Astrocyte (in vitro differentiated cells and primary cell): Measurements from ENCODE around the gene TBX18. TPM values are rescaled to one million over a fixed set of nuclear protein-coding genes. Genes with fewer than 3 reads are reported as not detected.
A peak's percentile ranks its signal among the peaks of the same experiment; 100 is the strongest.

ENCODE experiments used
- DNase-seq: peaks from one replicate; pipeline ENCODE4 v3.0.0-alpha.2; 2010; ENCODE audit warnings: low read depth
- FAIRE-seq: peaks from 2 replicates; lab custom pipeline; 2011; peaks lifted over from hg19 to GRCh38; lab: Jason Lieb, UNC
- H2AFZ ChIP-seq: 2 replicates; pipeline ENCODE4 v1.6.0; 2012; ENCODE audit warnings: low read depth, low read length, inconsistent platforms
- H3K27ac ChIP-seq: 2 replicates; pipeline ENCODE4 v1.5.1; 2011; ENCODE audit warnings: low read depth, low read length, inconsistent platforms
- H3K27me3 ChIP-seq: 2 replicates; pipeline ENCODE4 v1.6.0; 2011; ENCODE audit warnings: low read length, inconsistent platforms; ENCODE audit not compliant: insufficient read depth
- H3K36me3 ChIP-seq: 2 replicates; pipeline ENCODE4 v1.5.1; 2011; ENCODE audit warnings: low read length, inconsistent platforms; ENCODE audit not compliant: insufficient read depth
- H3K4me1 ChIP-seq: 2 replicates; pipeline ENCODE4 v1.5.1; 2011; ENCODE audit warnings: low read length, inconsistent platforms; ENCODE audit not compliant: insufficient read depth
- H3K4me2 ChIP-seq: 2 replicates; pipeline ENCODE4 v1.6.0; 2012; ENCODE audit warnings: low read length, inconsistent platforms
- H3K4me3 ChIP-seq: 2 replicates; pipeline ENCODE4 v1.5.1; 2011; ENCODE audit warnings: low read depth, mild to moderate bottlenecking, low read length, inconsistent platforms; ENCODE audit not compliant: insufficient read depth
- H3K79me2 ChIP-seq: 2 replicates; pipeline ENCODE4 v1.6.0; 2012; ENCODE audit warnings: mild to moderate bottlenecking, low read length, inconsistent platforms; ENCODE audit not compliant: insufficient read depth
- H3K9ac ChIP-seq: 2 replicates; pipeline ENCODE4 v1.6.0; 2012; ENCODE audit warnings: mild to moderate bottlenecking, low read length, inconsistent platforms
- H3K9me3 ChIP-seq: 2 replicates; pipeline ENCODE4 v1.5.1; 2012; ENCODE audit warnings: low read depth, mild to moderate bottlenecking, low read length, inconsistent platforms; ENCODE audit not compliant: insufficient read depth
- H4K20me1 ChIP-seq: 2 replicates; pipeline ENCODE4 v1.6.0; 2012; ENCODE audit warnings: low read length, inconsistent platforms; ENCODE audit not compliant: insufficient read depth
- H3K27ac Mint-ChIP-seq: one replicate; pipeline ENCODE4 v1.8.0; 2021; ENCODE audit warnings: mild to moderate bottlenecking, mixed read lengths; ENCODE audit not compliant: unreplicated experiment
- H3K27me3 Mint-ChIP-seq: one replicate; pipeline ENCODE4 v1.8.0; 2021; ENCODE audit warnings: low read depth, mixed read lengths; ENCODE audit not compliant: unreplicated experiment
- H3K36me3 Mint-ChIP-seq: one replicate; pipeline ENCODE4 v1.8.0; 2021; ENCODE audit warnings: low read depth, mixed read lengths; ENCODE audit not compliant: unreplicated experiment
- H3K4me1 Mint-ChIP-seq: one replicate; pipeline ENCODE4 v1.8.0; 2021; ENCODE audit warnings: low read depth, mixed read lengths; ENCODE audit not compliant: unreplicated experiment
- H3K4me3 Mint-ChIP-seq: one replicate; pipeline ENCODE4 v1.8.0; 2021; ENCODE audit warnings: mild to moderate bottlenecking, moderate library complexity, mixed read lengths; ENCODE audit not compliant: unreplicated experiment
- H3K9me3 Mint-ChIP-seq: one replicate; pipeline ENCODE4 v1.8.0; 2021; ENCODE audit warnings: mild to moderate bottlenecking, mixed read lengths; ENCODE audit not compliant: unreplicated experiment
- EZH2 ChIP-seq: IDR thresholded peaks from 2 replicates; pipeline ENCODE4 v1.6.1; 2012; ENCODE audit warnings: mild to moderate bottlenecking, low read length, inconsistent platforms; ENCODE audit not compliant: insufficient read depth
- total RNA-seq: library from RNA; stranded (reverse); gene quantifications from 2 replicates; pipeline ENCODE4 v1.2.1, GENCODE V29; 2021
- TF ChIP-seq, protein P1 (sequence below): IDR thresholded peaks from 2 replicates; pipeline ENCODE4 v1.5.1; 2011; ENCODE audit warnings: low read depth, mild to moderate bottlenecking, inconsistent platforms, low read length, moderate library complexity; ENCODE audit not compliant: insufficient read depth

TBX18 gene
- total RNA-seq, 1 donor from 2014 or later: 12.5 TPM

DNA sequence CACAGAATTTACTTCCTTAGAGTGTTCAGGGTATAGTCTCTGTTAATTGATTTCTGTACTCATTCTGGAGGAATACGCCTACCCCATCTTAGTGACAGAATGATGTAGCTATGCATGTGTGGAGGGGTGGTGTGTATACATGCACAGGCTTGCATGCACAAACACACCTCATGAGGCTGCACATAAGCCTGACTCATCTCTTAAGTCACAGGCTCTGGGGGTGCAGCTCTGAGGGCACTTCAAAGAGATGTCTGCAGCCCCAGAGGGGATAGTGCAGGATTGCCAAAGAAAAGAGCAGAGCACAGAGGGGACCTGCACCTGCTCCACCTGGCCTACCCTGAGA is 24.6 kb downstream of the TBX18 start:
- peaks cover 6% of the 10 kb centered on the region for H3K9me3 Mint-ChIP-seq
- peak; percentile 3 for DNase-seq
- no peaks in the 10 kb centered on the region for H4K20me1 ChIP-seq
- H3K4me1 Mint-ChIP-seq: peaks cover 20% of the 10 kb centered on the region
- no peak overlapping the region for H3K4me3 ChIP-seq
- no peaks in the 10 kb centered on the region for H3K9me3 ChIP-seq
- FAIRE-seq: no peak
- TF ChIP-seq, protein P1, sequence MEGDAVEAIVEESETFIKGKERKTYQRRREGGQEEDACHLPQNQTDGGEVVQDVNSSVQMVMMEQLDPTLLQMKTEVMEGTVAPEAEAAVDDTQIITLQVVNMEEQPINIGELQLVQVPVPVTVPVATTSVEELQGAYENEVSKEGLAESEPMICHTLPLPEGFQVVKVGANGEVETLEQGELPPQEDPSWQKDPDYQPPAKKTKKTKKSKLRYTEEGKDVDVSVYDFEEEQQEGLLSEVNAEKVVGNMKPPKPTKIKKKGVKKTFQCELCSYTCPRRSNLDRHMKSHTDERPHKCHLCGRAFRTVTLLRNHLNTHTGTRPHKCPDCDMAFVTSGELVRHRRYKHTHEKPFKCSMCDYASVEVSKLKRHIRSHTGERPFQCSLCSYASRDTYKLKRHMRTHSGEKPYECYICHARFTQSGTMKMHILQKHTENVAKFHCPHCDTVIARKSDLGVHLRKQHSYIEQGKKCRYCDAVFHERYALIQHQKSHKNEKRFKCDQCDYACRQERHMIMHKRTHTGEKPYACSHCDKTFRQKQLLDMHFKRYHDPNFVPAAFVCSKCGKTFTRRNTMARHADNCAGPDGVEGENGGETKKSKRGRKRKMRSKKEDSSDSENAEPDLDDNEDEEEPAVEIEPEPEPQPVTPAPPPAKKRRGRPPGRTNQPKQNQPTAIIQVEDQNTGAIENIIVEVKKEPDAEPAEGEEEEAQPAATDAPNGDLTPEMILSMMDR: no peak
- no peak for TF ChIP-seq EZH2
- no peaks in the 10 kb centered on the region for H3K4me1 ChIP-seq
- no peak overlapping the region for H3K4me3 Mint-ChIP-seq
- H2AFZ ChIP-seq: no peak overlapping the region
- H3K36me3 ChIP-seq: peaks cover 14% of the 10 kb centered on the region
- H3K36me3 Mint-ChIP-seq: peaks cover 19% of the 10 kb centered on the region
- H3K27me3 ChIP-seq: no peaks in the 10 kb centered on the region
- no peak overlapping the region for H3K27ac ChIP-seq
- no peak overlapping the region for H3K9ac ChIP-seq
- H3K27me3 Mint-ChIP-seq: no peaks in the 10 kb centered on the region
- no peaks in the 10 kb centered on the region for H3K79me2 ChIP-seq
- no peak overlapping the region for H3K27ac Mint-ChIP-seq
- H3K4me2 ChIP-seq: no peak overlapping the region

DNA sequence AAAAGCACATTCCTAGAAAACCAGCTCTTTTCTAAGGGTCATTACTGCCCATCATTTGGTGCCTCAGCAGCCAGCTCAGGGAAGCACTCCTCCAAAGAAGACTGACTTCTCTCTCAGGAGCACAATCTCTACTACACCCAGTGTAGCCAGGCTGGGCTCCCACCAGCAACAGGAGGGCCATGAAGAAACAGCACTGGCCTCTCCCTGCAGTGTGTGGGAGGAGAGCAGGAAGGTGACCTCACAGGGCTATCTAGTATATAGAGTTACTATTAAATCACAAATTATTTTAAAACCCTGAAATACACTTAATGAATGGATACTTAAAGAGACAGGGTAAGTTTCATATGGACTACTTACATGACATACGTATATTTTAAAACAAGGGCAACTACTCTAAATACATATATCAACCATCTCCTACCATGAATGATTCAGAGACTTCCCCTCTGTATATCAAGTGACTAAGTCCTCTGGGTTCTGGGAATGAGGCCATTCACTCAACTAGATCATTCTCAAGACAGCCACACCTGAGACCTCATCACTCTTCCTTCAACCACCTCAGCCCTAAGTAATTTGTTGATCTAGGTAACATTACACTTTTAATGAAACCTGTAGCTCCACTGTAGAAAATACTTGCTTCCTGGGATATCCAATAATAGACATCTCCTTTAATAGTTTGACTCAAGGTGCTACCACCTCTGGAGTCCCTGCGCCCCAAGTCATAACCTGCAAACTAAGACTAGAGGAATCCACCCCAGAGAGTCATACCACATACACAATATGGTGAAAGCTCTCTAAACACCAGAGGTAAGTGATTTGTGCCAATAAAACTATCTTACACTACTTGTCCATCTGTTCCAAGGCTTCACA is 25.2 kb downstream of the TBX18 start:
- peaks cover 6% of the 10 kb centered on the region for H3K9me3 Mint-ChIP-seq
- H3K36me3 ChIP-seq: peaks cover 14% of the 10 kb centered on the region
- no peak overlapping the region for H3K9ac ChIP-seq
- H4K20me1 ChIP-seq: no peaks in the 10 kb centered on the region
- H3K27ac Mint-ChIP-seq: peak overlapping the region; percentile 44
- no peak overlapping the region for H3K27ac ChIP-seq
- DNase-seq (no peak), FAIRE-seq (no peak)
- H3K4me1 ChIP-seq: no peaks in the 10 kb centered on the region
- H3K4me1 Mint-ChIP-seq: peaks cover 20% of the 10 kb centered on the region
- H3K4me3 ChIP-seq: no peak overlapping the region
- no peak overlapping the region for H3K4me2 ChIP-seq
- H3K9me3 ChIP-seq: no peaks in the 10 kb centered on the region
- no peaks in the 10 kb centered on the region for H3K27me3 ChIP-seq
- H3K79me2 ChIP-seq: no peaks in the 10 kb centered on the region
- H3K4me3 Mint-ChIP-seq: no peak overlapping the region
- no peaks in the 10 kb centered on the region for H3K27me3 Mint-ChIP-seq
- peaks cover 19% of the 10 kb centered on the region for H3K36me3 Mint-ChIP-seq
- no peak overlapping the region for H2AFZ ChIP-seq
- TF ChIP-seq EZH2: no peak
- TF ChIP-seq, protein P1: no peak

GRCh38 chr6:84733889-84734288 is 30.5 kb downstream of the TBX18 start:
- no peaks in the 10 kb centered on the region for H3K27me3 ChIP-seq
- no peak for TF ChIP-seq EZH2
- TF ChIP-seq, protein P1: no peak
- no peak for FAIRE-seq
- H3K4me3 ChIP-seq: no peak overlapping the region
- no peak overlapping the region for H3K9ac ChIP-seq
- no peak overlapping the region for H3K4me2 ChIP-seq
- Mint-ChIP-seq H3K4me1 (peaks cover 8% of the 10 kb centered on the region), H3K4me3 (no peak overlapping the region), H3K27ac (no peak overlapping the region), H3K36me3 (peaks cover 19% of the 10 kb centered on the region), H3K9me3 (peaks cover 6% of the 10 kb centered on the region), H3K27me3 (no peaks in the 10 kb centered on the region)
- H3K79me2 ChIP-seq: no peaks in the 10 kb centered on the region
- H3K9me3 ChIP-seq: no peaks in the 10 kb centered on the region
- DNase-seq: no peak
- no peak overlapping the region for H2AFZ ChIP-seq
- no peak overlapping the region for H3K27ac ChIP-seq
- H3K36me3 ChIP-seq: peaks cover 6% of the 10 kb centered on the region
- H4K20me1 ChIP-seq: no peaks in the 10 kb centered on the region
- H3K4me1 ChIP-seq: no peaks in the 10 kb centered on the region
